Panc1 (cell line): ENCODE data around the gene MYRFL. TPM values are rescaled to one million over a fixed set of nuclear protein-coding genes. Genes with fewer than 3 reads are reported as not detected.

Experiments used
- ATAC-seq: fragments of 200-7000 bp; cut with Tn5 transposase; 2 replicates; pipeline ENCODE4 v1.9.1; 2020; ENCODE audit warnings: mild to moderate bottlenecking, moderate library complexity
- BruUV-seq: library from RNA; stranded (reverse); fragments of 400-500 nt; replicated peaks from 2 replicates; lab custom pipeline; 2021; lab: Mats Ljungman, UMichigan
- CTCF ChIA-PET: fragments of 300-600 bp; sonication (Branson Sonifier 250); formaldehyde crosslinking; loops from one replicate; lab custom pipeline; 2022; ENCODE audit warnings: antibody characterized with exemption; lab: Charles Lee
- POLR2A ChIA-PET: fragments of 300-600 bp; sonication (Branson Sonifier 250); formaldehyde crosslinking; loops from one replicate; lab custom pipeline; 2022; ENCODE audit warnings: antibody characterized with exemption; lab: Charles Lee
- DNase-seq: peaks from one replicate; pipeline ENCODE4 v3.0.0-alpha.2; 2010; ENCODE audit warnings: low read depth, low spot score
- H3K27ac ChIP-seq: 2 replicates; pipeline ENCODE4 v1.5.1; 2011; ENCODE audit warnings: mild to moderate bottlenecking, low read length, inconsistent platforms
- H3K27me3 ChIP-seq: fragments of 200-500 bp; sonication (Bioruptor generic); 2 replicates; pipeline ENCODE4 v1.6.0; 2014; ENCODE audit warnings: low read length, inconsistent platforms; ENCODE audit not compliant: control insufficient read depth, insufficient read depth
- H3K36me3 ChIP-seq: fragments of 200-500 bp; sonication (Bioruptor generic); 2 replicates; pipeline ENCODE4 v1.5.1; 2014; ENCODE audit warnings: inconsistent platforms, mild to moderate bottlenecking, low read length, moderate library complexity; ENCODE audit not compliant: control insufficient read depth, insufficient read depth
- H3K4me1 ChIP-seq: 2 replicates; pipeline ENCODE4 v1.5.1; 2011; ENCODE audit warnings: inconsistent platforms, mild to moderate bottlenecking, low read length, moderate library complexity; ENCODE audit not compliant: control insufficient read depth, insufficient read depth
- H3K4me3 ChIP-seq, 2 experiments: 2 replicates each; pipeline ENCODE4 v1.5.1; 2011 to 2012; ENCODE audit warnings: low read depth in 2 of 2, low read length in 2 of 2, mild to moderate bottlenecking in 2 of 2, inconsistent platforms in 1 of 2, moderate library complexity in 1 of 2
- H3K9me3 ChIP-seq: fragments of 200-500 bp; sonication (Bioruptor generic); 2 replicates; pipeline ENCODE4 v1.5.1; 2014; ENCODE audit warnings: low read depth, mild to moderate bottlenecking, inconsistent platforms, low read length, moderate library complexity; ENCODE audit not compliant: control insufficient read depth, insufficient read depth
- POLR2AphosphoS5 ChIP-seq: IDR thresholded peaks from 2 replicates; pipeline ENCODE4 v1.6.1; 2012; ENCODE audit warnings: mild to moderate bottlenecking, low read depth, low read length, moderate library complexity
- SIN3A ChIP-seq: IDR thresholded peaks from 2 replicates; pipeline ENCODE4 v1.6.1; 2012; ENCODE audit warnings: low read depth, mild to moderate bottlenecking, low read length, moderate library complexity, borderline replicate concordance; ENCODE audit not compliant: insufficient read depth
- TCF7L2 ChIP-seq: IDR thresholded peaks from 2 replicates; pipeline ENCODE4 v1.6.1; 2011; ENCODE audit warnings: mild to moderate bottlenecking, low read depth, low read length, inconsistent platforms
- in situ Hi-C: cut with HindIII; loops from 2 replicates; pipeline ENCODE4 v1.10.0; 2016; ENCODE audit warnings: low sequenced_read_pairs, low pct_unique_long_range_greater_than_20kb
- intact Hi-C: fragments of 100-400 bp; cut with micrococcal nuclease; formaldehyde crosslinking; loops from one replicate; pipeline ENCODE4 v1.10.0; 2022; ENCODE audit not compliant: unreplicated experiment
- total RNA-seq: library from RNA; stranded (reverse); gene quantifications from one replicate; pipeline ENCODE4 v1.2.1, GENCODE V29; 2021; ENCODE audit not compliant: unreplicated experiment
- TF ChIP-seq, protein P1 (sequence below), 2 experiments: IDR thresholded peaks; 2 replicates each; pipeline ENCODE4 v1.6.1; 2011 to 2012; ENCODE audit warnings: low read depth in 2 of 2, control low read depth in 1 of 2, low read length in 1 of 2, mild to moderate bottlenecking in 1 of 2, moderate library complexity in 1 of 2; ENCODE audit not compliant: insufficient read depth in 1 of 2
- TF ChIP-seq, protein P2 (sequence below): fragments of 450-650 bp; IDR thresholded peaks from 2 replicates; pipeline ENCODE4 v1.5.1; 2017; ENCODE audit warnings: mild to moderate bottlenecking

The MYRFL gene
- total RNA-seq, 1 experiment from 2014 or later = not detected

- ATAC-seq = no peak
- BruUV-seq = no TSS peak
- in situ Hi-C loops = no loop called here
- H3K27me3 ChIP-seq = no peaks in the 10 kb centered on the region; the same call in 1 of the 2 replicates
- DNase-seq = no peak
- H3K9me3 ChIP-seq = no peaks in the 10 kb centered on the region
- H3K36me3 ChIP-seq = no peaks in the 10 kb centered on the region
- TF ChIP-seq, protein P1, sequence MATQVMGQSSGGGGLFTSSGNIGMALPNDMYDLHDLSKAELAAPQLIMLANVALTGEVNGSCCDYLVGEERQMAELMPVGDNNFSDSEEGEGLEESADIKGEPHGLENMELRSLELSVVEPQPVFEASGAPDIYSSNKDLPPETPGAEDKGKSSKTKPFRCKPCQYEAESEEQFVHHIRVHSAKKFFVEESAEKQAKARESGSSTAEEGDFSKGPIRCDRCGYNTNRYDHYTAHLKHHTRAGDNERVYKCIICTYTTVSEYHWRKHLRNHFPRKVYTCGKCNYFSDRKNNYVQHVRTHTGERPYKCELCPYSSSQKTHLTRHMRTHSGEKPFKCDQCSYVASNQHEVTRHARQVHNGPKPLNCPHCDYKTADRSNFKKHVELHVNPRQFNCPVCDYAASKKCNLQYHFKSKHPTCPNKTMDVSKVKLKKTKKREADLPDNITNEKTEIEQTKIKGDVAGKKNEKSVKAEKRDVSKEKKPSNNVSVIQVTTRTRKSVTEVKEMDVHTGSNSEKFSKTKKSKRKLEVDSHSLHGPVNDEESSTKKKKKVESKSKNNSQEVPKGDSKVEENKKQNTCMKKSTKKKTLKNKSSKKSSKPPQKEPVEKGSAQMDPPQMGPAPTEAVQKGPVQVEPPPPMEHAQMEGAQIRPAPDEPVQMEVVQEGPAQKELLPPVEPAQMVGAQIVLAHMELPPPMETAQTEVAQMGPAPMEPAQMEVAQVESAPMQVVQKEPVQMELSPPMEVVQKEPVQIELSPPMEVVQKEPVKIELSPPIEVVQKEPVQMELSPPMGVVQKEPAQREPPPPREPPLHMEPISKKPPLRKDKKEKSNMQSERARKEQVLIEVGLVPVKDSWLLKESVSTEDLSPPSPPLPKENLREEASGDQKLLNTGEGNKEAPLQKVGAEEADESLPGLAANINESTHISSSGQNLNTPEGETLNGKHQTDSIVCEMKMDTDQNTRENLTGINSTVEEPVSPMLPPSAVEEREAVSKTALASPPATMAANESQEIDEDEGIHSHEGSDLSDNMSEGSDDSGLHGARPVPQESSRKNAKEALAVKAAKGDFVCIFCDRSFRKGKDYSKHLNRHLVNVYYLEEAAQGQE (IDR thresholded peaks at IDR 0.05; ENCODE audit: insufficient read depth in 1 of 2, low read depth in 2 of 2, low read length in 1 of 2) = no peak
- TF ChIP-seq, protein P2, sequence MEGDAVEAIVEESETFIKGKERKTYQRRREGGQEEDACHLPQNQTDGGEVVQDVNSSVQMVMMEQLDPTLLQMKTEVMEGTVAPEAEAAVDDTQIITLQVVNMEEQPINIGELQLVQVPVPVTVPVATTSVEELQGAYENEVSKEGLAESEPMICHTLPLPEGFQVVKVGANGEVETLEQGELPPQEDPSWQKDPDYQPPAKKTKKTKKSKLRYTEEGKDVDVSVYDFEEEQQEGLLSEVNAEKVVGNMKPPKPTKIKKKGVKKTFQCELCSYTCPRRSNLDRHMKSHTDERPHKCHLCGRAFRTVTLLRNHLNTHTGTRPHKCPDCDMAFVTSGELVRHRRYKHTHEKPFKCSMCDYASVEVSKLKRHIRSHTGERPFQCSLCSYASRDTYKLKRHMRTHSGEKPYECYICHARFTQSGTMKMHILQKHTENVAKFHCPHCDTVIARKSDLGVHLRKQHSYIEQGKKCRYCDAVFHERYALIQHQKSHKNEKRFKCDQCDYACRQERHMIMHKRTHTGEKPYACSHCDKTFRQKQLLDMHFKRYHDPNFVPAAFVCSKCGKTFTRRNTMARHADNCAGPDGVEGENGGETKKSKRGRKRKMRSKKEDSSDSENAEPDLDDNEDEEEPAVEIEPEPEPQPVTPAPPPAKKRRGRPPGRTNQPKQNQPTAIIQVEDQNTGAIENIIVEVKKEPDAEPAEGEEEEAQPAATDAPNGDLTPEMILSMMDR = no peak
- TF ChIP-seq POLR2AphosphoS5 (no peak), SIN3A (no peak), TCF7L2 (no peak)
- intact Hi-C loops = no loop called here
- no peaks in the 10 kb centered on the region for H3K4me1 ChIP-seq
- no peak overlapping the region for H3K27ac ChIP-seq
- CTCF ChIA-PET = no interaction called here
- H3K4me3 ChIP-seq = no peak overlapping the region
- POLR2A ChIA-PET = no interaction called here
These were observed 111.7 kb downstream of the MYRFL start for GRCh38 chr12:69936766-69937165.

DNA sequence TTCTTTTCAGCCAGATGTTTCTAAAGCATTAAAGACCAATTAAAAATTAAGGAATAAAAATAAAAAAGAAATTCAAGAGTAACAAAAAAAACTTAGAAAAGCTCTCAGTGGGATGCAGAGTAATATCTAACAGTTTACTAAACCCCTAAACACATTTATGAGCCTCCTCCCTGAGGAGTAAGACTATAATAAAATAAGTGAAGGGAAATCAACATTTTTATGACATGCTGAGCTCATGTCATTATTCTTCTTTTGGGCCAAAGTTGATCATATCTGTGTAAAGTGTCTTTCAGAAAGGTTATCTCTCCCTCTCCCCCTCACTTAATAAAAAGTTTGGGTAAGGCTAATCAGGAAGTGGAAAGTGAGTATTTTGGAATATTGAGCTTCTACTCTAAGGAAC is 122.1 kb downstream of the MYRFL start:
- no peak for DNase-seq
- POLR2A ChIA-PET = no interaction called here
- Histone ChIP-seq H3K4me1 (no peaks in the 10 kb centered on the region), H3K4me3 (no peak overlapping the region), H3K27me3 (no peaks in the 10 kb centered on the region), H3K36me3 (no peaks in the 10 kb centered on the region), H3K27ac (no peak overlapping the region), H3K9me3 (no peaks in the 10 kb centered on the region)
- TF ChIP-seq, protein P1 (IDR thresholded peaks at IDR 0.05; ENCODE audit: insufficient read depth in 1 of 2, low read depth in 2 of 2, low read length in 1 of 2) = no peak
- TF ChIP-seq SIN3A = no peak
- TF ChIP-seq, protein P2 = no peak
- TF ChIP-seq TCF7L2 = no peak
- no peak for TF ChIP-seq POLR2AphosphoS5
- CTCF ChIA-PET = no interaction called here
- intact Hi-C loops = no loop called here
- no peak for ATAC-seq
- in situ Hi-C loops = no loop called here
- BruUV-seq = no TSS peak
